Gastroesophageal sphincter (tissue), 4 donors: ENCODE data around the gene HUNK. TPM values are rescaled to one million over a fixed set of nuclear protein-coding genes. Genes with fewer than 3 reads are reported as not detected.

Experiments
- ATAC-seq: fragments of 150-250 bp; one replicate; pipeline ENCODE4 v1.9.1; 2016; ENCODE audit warnings: mild to moderate bottlenecking, moderate library complexity
- H3K27ac ChIP-seq, 4 donors: fragments of 200-600 bp; sonication (generic) in 3 of 4; 1 replicate in 3 of 4; 2 replicates in 1 of 4; pipeline ENCODE4 v1.5.1; 2016 to 2019
- H3K27me3 ChIP-seq: fragments of 200-600 bp; sonication (generic); one replicate; pipeline ENCODE4 v1.5.1; 2019
- H3K36me3 ChIP-seq, 2 donors: fragments of 200-600 bp; sonication (generic); one replicate each; pipeline ENCODE4 v1.5.1; 2019; ENCODE audit warnings: control low read depth in 1 of 2
- H3K4me1 ChIP-seq, 3 donors: fragments of 200-600 bp; sonication (generic); 1 replicate in 2 of 3; 2 replicates in 1 of 3; pipeline ENCODE4 v1.5.1; 2016 to 2019; ENCODE audit warnings: control low read depth in 2 of 3
- H3K4me3 ChIP-seq, 2 donors: fragments of 200-600 bp; sonication (generic); one replicate each; pipeline ENCODE4 v1.5.1; 2019; ENCODE audit warnings: mild to moderate bottlenecking in 1 of 2, moderate library complexity in 1 of 2
- H3K9me3 ChIP-seq, 3 donors: fragments of 200-600 bp; sonication (generic); one replicate each; pipeline ENCODE4 v1.5.1; 2017 to 2019; ENCODE audit warnings: control low read depth in 2 of 3
- EP300 ChIP-seq: sonication (generic); formaldehyde crosslinking; IDR thresholded peaks from one replicate; pipeline ENCODE4 v1.6.1; 2017; ENCODE audit warnings: antibody characterized with exemption, mild to moderate bottlenecking
- POLR2A ChIP-seq, 2 donors: fragments of 450-650 bp; IDR thresholded peaks; one replicate each; pipeline ENCODE4 v1.6.1; 2017; ENCODE audit warnings: antibody characterized with exemption in 2 of 2, mild to moderate bottlenecking in 2 of 2, moderate library complexity in 1 of 2
- POLR2AphosphoS5 ChIP-seq: sonication (generic); formaldehyde crosslinking; IDR thresholded peaks from one replicate; pipeline ENCODE4 v1.6.1; 2017; ENCODE audit warnings: antibody characterized with exemption
- WGBS, 2 donors: methylation state at CpG; one replicate each; pipeline ENCODE4 v1.1.5; 2018; ENCODE audit warnings: low coverage in 1 of 2; 5-methylcytosine and 5-hydroxymethylcytosine counted together
- total RNA-seq, 4 donors: library from RNA; depleted of rRNA; stranded (reverse); fragments of >200 nt; gene quantifications; one replicate each; pipeline ENCODE4 v1.1.0, GENCODE V29; 2016
- TF ChIP-seq, protein P1 (sequence below), 4 experiments: fragments of 200-600 bp in 2 of 4; fragments of 450-650 bp in 2 of 4; sonication (generic) in 1 of 4; IDR thresholded peaks; one replicate each; pipeline ENCODE4 v1.5.1; 2017 to 2019; ENCODE audit warnings: antibody characterized with exemption in 4 of 4, mild to moderate bottlenecking in 2 of 4, moderate library complexity in 2 of 4

HUNK gene
- total RNA-seq, 4 donors from 2014 or later = 0.47 to 1.7 (median 0.81) TPM

DNA sequence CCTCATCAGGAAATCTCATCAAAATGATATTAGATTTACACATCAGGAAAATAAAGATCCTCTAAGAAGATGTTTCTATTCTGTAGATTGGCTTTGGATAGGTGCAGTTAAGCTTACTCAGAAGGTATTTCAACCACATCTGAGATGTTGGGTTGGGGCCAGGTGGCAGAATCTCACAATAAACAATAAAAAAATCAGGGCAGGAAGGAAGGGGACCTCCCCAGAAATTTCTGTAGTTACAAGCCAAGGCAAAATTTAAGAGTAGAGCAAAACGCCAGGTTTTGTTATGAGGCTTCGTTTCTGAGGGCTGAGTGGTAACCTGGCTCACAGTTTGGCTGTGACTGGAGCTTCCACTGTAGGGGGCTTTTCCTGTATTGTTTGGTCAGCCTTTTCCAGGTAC, 84.8 kb downstream of the HUNK start:
- 40 to 73% methylated on average over 1 to 2 of the region's 2 CpGs for WGBS, 2 donors
- no peak for ATAC-seq
- Histone ChIP-seq H3K36me3 (no peaks in the 10 kb centered on the region), H3K4me3 (no peak overlapping the region), H3K27me3 (no peaks in the 10 kb centered on the region), H3K4me1 (no peaks in the 10 kb centered on the region), H3K27ac (no peak overlapping the region), H3K9me3 (peaks cover 0 to 8% (median 0%) of the 10 kb centered on the region in 3 donors)
- TF ChIP-seq POLR2AphosphoS5 = no peak
- TF ChIP-seq, protein P1, sequence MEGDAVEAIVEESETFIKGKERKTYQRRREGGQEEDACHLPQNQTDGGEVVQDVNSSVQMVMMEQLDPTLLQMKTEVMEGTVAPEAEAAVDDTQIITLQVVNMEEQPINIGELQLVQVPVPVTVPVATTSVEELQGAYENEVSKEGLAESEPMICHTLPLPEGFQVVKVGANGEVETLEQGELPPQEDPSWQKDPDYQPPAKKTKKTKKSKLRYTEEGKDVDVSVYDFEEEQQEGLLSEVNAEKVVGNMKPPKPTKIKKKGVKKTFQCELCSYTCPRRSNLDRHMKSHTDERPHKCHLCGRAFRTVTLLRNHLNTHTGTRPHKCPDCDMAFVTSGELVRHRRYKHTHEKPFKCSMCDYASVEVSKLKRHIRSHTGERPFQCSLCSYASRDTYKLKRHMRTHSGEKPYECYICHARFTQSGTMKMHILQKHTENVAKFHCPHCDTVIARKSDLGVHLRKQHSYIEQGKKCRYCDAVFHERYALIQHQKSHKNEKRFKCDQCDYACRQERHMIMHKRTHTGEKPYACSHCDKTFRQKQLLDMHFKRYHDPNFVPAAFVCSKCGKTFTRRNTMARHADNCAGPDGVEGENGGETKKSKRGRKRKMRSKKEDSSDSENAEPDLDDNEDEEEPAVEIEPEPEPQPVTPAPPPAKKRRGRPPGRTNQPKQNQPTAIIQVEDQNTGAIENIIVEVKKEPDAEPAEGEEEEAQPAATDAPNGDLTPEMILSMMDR (IDR thresholded peaks at IDR 0.05) = no peak
- no peak for TF ChIP-seq POLR2A (IDR thresholded peaks at IDR 0.05)

DNA sequence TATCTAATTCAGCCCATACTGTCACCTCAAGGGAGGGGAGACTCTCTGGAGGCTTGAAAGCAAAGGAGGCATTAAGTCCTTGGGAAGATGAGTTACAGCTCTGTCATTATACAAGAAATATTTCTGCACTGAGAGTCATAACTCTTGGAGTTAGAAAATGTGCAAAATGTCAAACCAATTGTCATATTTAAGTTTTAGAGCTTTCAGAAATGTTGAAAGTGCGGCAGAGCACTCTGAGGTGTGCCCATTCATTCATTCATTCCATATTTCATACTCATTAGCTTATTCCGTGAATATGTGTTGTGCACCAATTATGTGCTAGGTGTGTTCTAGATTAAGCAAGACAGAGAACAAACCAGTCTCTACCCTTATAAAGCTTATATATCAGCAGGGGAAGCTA, 87.1 kb downstream of the HUNK start:
- ATAC-seq = no peak
- WGBS, 2 donors = 48 to 93% methylated on average over 2 of the region's 2 CpGs
- Histone ChIP-seq H3K4me1 (no peaks in the 10 kb centered on the region), H3K27me3 (no peaks in the 10 kb centered on the region), H3K9me3 (peaks cover 0 to 8% (median 0%) of the 10 kb centered on the region in 3 donors), H3K36me3 (no peaks in the 10 kb centered on the region), H3K4me3 (no peak overlapping the region), H3K27ac (no peak overlapping the region)
- TF ChIP-seq, protein P1 (IDR thresholded peaks at IDR 0.05) = no peak
- no peak for TF ChIP-seq POLR2A (IDR thresholded peaks at IDR 0.05)
- TF ChIP-seq POLR2AphosphoS5 = no peak
- TF ChIP-seq EP300 = no peak

DNA sequence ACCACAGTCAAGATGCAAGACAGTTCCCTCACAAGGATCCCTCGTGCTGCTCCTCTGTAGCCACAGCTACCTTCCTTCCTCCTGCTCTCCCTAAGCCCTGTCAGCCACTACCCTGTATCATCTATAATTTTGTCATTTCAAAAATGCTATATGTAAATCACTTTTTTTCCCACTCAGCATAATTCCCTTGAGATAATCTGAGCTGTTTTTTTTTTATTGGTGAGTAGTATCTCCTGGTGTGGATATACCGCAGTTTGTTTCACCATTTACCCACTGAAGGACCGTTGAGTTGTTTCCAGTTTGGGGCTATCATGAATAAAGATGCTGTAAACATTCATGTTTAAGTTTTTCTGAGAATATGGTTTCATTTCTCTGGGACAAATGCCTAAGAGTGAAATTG, 88.2 kb downstream of the HUNK start:
- Histone ChIP-seq H3K27me3 (no peaks in the 10 kb centered on the region), H3K27ac (no peak overlapping the region), H3K36me3 (no peaks in the 10 kb centered on the region), H3K4me3 (no peak overlapping the region), H3K9me3 (peaks cover 0 to 8% (median 0%) of the 10 kb centered on the region in 3 donors), H3K4me1 (no peaks in the 10 kb centered on the region)
- ATAC-seq = no peak
- 90 to 96% methylated on average over 3 of the region's 3 CpGs for WGBS, 2 donors
- no peak for TF ChIP-seq POLR2A (IDR thresholded peaks at IDR 0.05)
- no peak for TF ChIP-seq EP300
- TF ChIP-seq, protein P1 (IDR thresholded peaks at IDR 0.05) = no peak
- TF ChIP-seq POLR2AphosphoS5 = no peak

DNA sequence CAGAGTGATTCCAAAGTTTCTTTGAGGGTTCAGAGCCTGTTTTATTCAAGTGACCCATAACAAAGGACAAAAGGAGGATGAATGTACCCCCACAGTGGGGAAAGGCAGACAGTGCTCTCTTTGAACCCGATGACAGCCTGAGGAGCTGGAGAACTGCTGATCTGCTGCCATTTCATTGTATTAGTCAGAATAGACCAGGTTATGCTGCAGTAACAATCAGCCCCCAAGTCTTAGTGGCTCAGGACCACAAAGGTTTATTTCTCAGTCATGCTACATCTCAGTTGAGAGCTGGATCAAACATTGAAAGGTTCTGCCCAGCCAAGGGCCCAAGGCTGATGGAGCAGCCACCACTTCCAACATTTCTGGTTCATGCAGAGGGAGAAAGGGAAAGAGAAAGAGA, 88.9 kb downstream of the HUNK start:
- ATAC-seq = no peak
- Histone ChIP-seq H3K9me3 (peaks cover 0 to 8% (median 0%) of the 10 kb centered on the region in 3 donors), H3K36me3 (no peaks in the 10 kb centered on the region), H3K27me3 (no peaks in the 10 kb centered on the region), H3K4me1 (no peaks in the 10 kb centered on the region), H3K4me3 (no peak overlapping the region), H3K27ac (no peak overlapping the region)
- no peak for TF ChIP-seq POLR2A (IDR thresholded peaks at IDR 0.05)
- no peak for TF ChIP-seq EP300
- no peak for TF ChIP-seq POLR2AphosphoS5
- TF ChIP-seq, protein P1 (IDR thresholded peaks at IDR 0.05) = no peak
- 83 to 100% methylated on average over 1 of the region's 1 CpG for WGBS, 2 donors

DNA sequence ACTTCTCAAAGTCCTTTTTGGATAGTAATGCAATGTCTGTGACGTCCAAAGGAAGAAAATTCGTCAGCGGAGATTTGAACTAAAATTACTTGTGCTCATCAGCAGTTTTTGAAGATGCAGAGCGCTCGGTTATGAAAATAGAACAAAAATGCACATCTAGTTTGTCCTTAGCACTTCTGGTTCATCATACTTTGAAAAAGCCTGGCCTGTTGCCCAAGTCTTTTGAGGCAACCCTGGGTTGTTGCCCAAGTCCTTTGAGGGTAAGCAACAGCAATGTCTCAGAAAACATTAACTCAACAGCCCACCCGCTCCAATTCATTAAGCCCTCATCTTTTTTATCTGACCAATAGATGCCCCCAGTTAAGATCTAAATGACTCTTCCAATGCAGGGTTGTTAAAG, 91.9 kb downstream of the HUNK start:
- H3K4me1 ChIP-seq = no peaks in the 10 kb centered on the region
- no peaks in the 10 kb centered on the region for H3K36me3 ChIP-seq
- WGBS, 2 donors = 78 to 90% methylated on average over 2 to 6 of the region's 6 CpGs
- H3K27me3 ChIP-seq = no peaks in the 10 kb centered on the region
- H3K27ac ChIP-seq = no peak overlapping the region
- peaks cover 0 to 8% (median 0%) of the 10 kb centered on the region in 3 donors for H3K9me3 ChIP-seq
- no peak overlapping the region for H3K4me3 ChIP-seq
- TF ChIP-seq EP300 (no peak), POLR2AphosphoS5 (no peak), POLR2A (IDR thresholded peaks at IDR 0.05) (no peak)
- TF ChIP-seq, protein P1 (IDR thresholded peaks at IDR 0.05) = no peak
- no peak for ATAC-seq
